HepG2 (cell line): ENCODE results near the gene CPS1. TPM values are rescaled to one million over a fixed set of nuclear protein-coding genes. Genes with fewer than 3 reads are reported as not detected.

Source experiments
- ATAC-seq: fragments of 200-7000 bp; cut with Tn5 transposase; 3 replicates; pipeline ENCODE4 v1.9.1; 2020; ENCODE audit warnings: mild to moderate bottlenecking, moderate library complexity
- BruUV-seq: library from RNA; stranded (reverse); fragments of 400-500 nt; replicated peaks from 2 replicates; lab custom pipeline; 2021; lab: Mats Ljungman, UMichigan
- CTCF ChIA-PET: fragments of 300-600 bp; formaldehyde crosslinking; extraction: SDS; loops from one replicate; lab custom pipeline; 2021; ENCODE audit warnings: low total read pairs, inconsistent platforms, low intra/inter-chr PET ratio; lab: Yijun Ruan, JAX
- POLR2A ChIA-PET: fragments of 350-600 bp; sonication (Branson Sonifier 250); formaldehyde crosslinking; loops from one replicate; lab custom pipeline; 2020; ENCODE audit warnings: antibody characterized with exemption, inconsistent platforms; lab: Yijun Ruan, JAX
- DNase-seq: peaks from one replicate; pipeline ENCODE4 v3.0.0-alpha.2; 2015; ENCODE audit warnings: low spot score
- FAIRE-seq: peaks from 3 replicates; lab custom pipeline; 2011; peaks lifted over from hg19 to GRCh38; lab: Jason Lieb, UNC
- H2AFZ ChIP-seq: one replicate; pipeline ENCODE4 v1.6.1; 2011; ENCODE audit warnings: low read length, inconsistent platforms
- H3K27ac ChIP-seq: fragments of 300-600 bp; 3 replicates; pipeline ENCODE4 v1.8.0; 2011; ENCODE audit warnings: mixed run types, mild to moderate bottlenecking, mixed read lengths, low read length, inconsistent platforms; ENCODE audit not compliant: insufficient read depth; ENCODE audit errors: extremely low read length
- H3K27me3 ChIP-seq, 2 experiments: fragments of 200-600 bp in 1 of 2; 2 replicates in 1 of 2; 3 replicates in 1 of 2; pipeline versions ENCODE4 v1.6.0 to v1.8.0; 2011; ENCODE audit warnings: low read length in 2 of 2, mild to moderate bottlenecking in 2 of 2, moderate library complexity in 2 of 2, inconsistent platforms in 1 of 2; ENCODE audit not compliant: insufficient read depth in 2 of 2, control insufficient read depth in 1 of 2
- H3K36me3 ChIP-seq, 2 experiments: fragments of 200-600 bp in 1 of 2; replicated peaks in 1 of 2; 2 replicates in 1 of 2; 3 replicates in 1 of 2; pipeline versions ENCODE4 v1.5.1 to v1.8.0; 2011; ENCODE audit warnings: low read length in 2 of 2, inconsistent platforms in 1 of 2; ENCODE audit not compliant: insufficient read depth in 2 of 2, control insufficient read depth in 1 of 2
- H3K4me1 ChIP-seq: 2 replicates; pipeline ENCODE4 v1.5.1; 2012; ENCODE audit warnings: low read length, inconsistent platforms; ENCODE audit not compliant: insufficient read depth
- H3K4me2 ChIP-seq: 2 replicates; pipeline ENCODE4 v1.6.0; 2011; ENCODE audit warnings: low read depth, low read length, inconsistent platforms
- H3K4me3 ChIP-seq, 3 experiments: fragments of 200-600 bp in 1 of 3; sonication (generic), shearing (Covaris generic) in 1 of 3; replicated peaks in 1 of 3; 2 replicates each; pipeline ENCODE4 v1.5.1; 2011 to 2016; ENCODE audit warnings: low read length in 3 of 3, inconsistent platforms in 2 of 3, low read depth in 2 of 3, mild to moderate bottlenecking in 2 of 3, control low read depth in 1 of 3, mixed read lengths in 1 of 3; ENCODE audit not compliant: insufficient read depth in 1 of 3
- H3K79me2 ChIP-seq: one replicate; pipeline ENCODE4 v1.6.1; 2011; ENCODE audit warnings: low read length, inconsistent platforms; ENCODE audit not compliant: insufficient read depth
- H3K9ac ChIP-seq: 2 replicates; pipeline ENCODE4 v1.6.0; 2011; ENCODE audit warnings: mild to moderate bottlenecking, low read depth, low read length, inconsistent platforms; ENCODE audit not compliant: insufficient read depth
- H3K9me3 ChIP-seq: 2 replicates; pipeline ENCODE4 v1.5.1; 2012; ENCODE audit warnings: mild to moderate bottlenecking, low read length
- H4K20me1 ChIP-seq: 2 replicates; pipeline ENCODE4 v1.6.0; 2011; ENCODE audit warnings: inconsistent platforms, mild to moderate bottlenecking, low read length, moderate library complexity; ENCODE audit not compliant: insufficient read depth
- CREB1 ChIP-seq, 2 experiments: fragments of 450-650 bp in 1 of 2; IDR thresholded peaks; 2 replicates each; pipeline ENCODE4 v1.6.1; 2016 to 2017; ENCODE audit warnings: control low read depth in 1 of 2, mild to moderate bottlenecking in 1 of 2, missing compliant biosample characterization in 1 of 2, missing genetic modification characterization in 1 of 2
- NKX3-1 ChIP-seq: sonication (generic); formaldehyde crosslinking; IDR thresholded peaks from 2 replicates; pipeline ENCODE4 v1.5.0; 2020; ENCODE audit warnings: missing genetic modification reagents
- RXRA ChIP-seq: sonication (generic); formaldehyde crosslinking; IDR thresholded peaks from 2 replicates; pipeline ENCODE4 v1.5.1; 2020; ENCODE audit warnings: missing genetic modification reagents
- ZFP82 ChIP-seq: sonication (generic); formaldehyde crosslinking; IDR thresholded peaks from 2 replicates; pipeline ENCODE4 v1.5.1; 2020; ENCODE audit warnings: mild to moderate bottlenecking, missing genetic modification reagents, borderline replicate concordance
- ZNF772 ChIP-seq: sonication (generic); formaldehyde crosslinking; IDR thresholded peaks from 2 replicates; pipeline ENCODE4 v1.5.0; 2020; ENCODE audit warnings: mild to moderate bottlenecking, missing genetic modification reagents
- WGBS: methylation state at CpG from one replicate; pipeline ENCODE4 v1.1.6; 2017; ENCODE audit warnings: low lambda C conversion rate; 5-methylcytosine and 5-hydroxymethylcytosine counted together
- in situ Hi-C: cut with HindIII; loops from 2 replicates; pipeline ENCODE4 v1.10.0; 2017; ENCODE audit warnings: low pct_unique_long_range_greater_than_20kb; ENCODE audit not compliant: extremely low pct_ligation_motif_present
- intact Hi-C: fragments of 100-400 bp; cut with micrococcal nuclease; formaldehyde crosslinking; loops from one replicate; pipeline ENCODE4 v1.10.0; 2022; ENCODE audit not compliant: unreplicated experiment
- polyA plus RNA-seq, 8 experiments: library from polyadenylated mRNA; depleted of rRNA in 3 of 8; stranded (reverse) in 7 of 8; unstranded in 1 of 8; fragments of >200 nt; fragmentation: Illumina TruSeq in 4 of 8; extraction: Trizol in 4 of 8; gene quantifications; 2 replicates each; pipeline versions ENCODE4 v1.2.1 to v1.2.3, GENCODE V29; 2011 to 2016; ENCODE audit warnings: low read depth in 4 of 8, missing spikeins in 1 of 8, mixed read lengths in 1 of 8; ENCODE audit not compliant: insufficient read depth in 1 of 8
- total RNA-seq, 5 experiments: library from RNA; depleted of rRNA; stranded (reverse); fragments of >200 nt; fragmentation: Illumina TruSeq; extraction: Trizol; gene quantifications; 2 replicates each; pipeline ENCODE4 v1.2.3, GENCODE V29; 2016; ENCODE audit warnings: low read depth in 1 of 5
- TF ChIP-seq, protein P1 (sequence below): sonication (generic); formaldehyde crosslinking; IDR thresholded peaks from 2 replicates; pipeline ENCODE4 v1.8.0; 2022; ENCODE audit warnings: mild to moderate bottlenecking, missing genetic modification reagents, moderate library complexity

Gene CPS1
- total and polyA plus RNA-seq, 2 of the 13 experiments (the other 11 are each of a cell fraction or from before 2014, with no cell fraction given), result 24.4 to 51.7 TPM

DNA sequence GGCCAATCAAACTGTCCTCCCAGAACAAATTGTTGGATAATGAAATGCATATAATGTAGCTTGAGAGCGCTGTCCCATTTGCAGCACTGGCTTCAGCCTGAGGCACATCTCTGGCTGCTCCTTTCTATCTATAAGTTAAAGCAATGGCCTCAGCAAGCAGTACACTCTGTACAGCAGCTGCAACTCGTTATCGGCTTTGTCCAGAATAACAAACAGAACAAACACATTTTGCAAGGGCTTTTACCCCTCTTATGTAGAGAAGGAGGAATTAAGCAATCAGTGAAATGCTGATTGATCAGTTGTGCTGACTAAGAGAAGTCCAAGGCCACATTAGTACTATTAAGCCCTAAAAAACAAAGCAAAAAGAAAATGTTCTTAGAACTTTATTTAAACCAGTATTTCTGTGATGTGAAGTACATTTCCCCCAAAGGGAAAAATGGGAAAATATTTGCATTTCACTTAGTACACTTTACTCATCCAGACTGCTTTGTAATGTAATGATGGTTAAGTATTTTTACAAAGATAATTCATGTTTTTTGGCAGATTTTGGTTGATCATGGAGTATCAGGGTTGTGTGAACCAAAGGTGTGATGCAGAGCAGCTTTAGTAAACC, 15.0 kb upstream of the CPS1 start (continued):
- TF ChIP-seq, protein P1, sequence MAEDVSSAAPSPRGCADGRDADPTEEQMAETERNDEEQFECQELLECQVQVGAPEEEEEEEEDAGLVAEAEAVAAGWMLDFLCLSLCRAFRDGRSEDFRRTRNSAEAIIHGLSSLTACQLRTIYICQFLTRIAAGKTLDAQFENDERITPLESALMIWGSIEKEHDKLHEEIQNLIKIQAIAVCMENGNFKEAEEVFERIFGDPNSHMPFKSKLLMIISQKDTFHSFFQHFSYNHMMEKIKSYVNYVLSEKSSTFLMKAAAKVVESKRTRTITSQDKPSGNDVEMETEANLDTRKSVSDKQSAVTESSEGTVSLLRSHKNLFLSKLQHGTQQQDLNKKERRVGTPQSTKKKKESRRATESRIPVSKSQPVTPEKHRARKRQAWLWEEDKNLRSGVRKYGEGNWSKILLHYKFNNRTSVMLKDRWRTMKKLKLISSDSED (CRISPR knock-in tag), result no peak

- no peaks in the 10 kb centered on the region for H4K20me1 ChIP-seq
- POLR2A ChIA-PET, result no interaction called here
- H2AFZ ChIP-seq, result no peak overlapping the region
- intact Hi-C loops, result loop anchor here (5.0 to 10.0 kb wide), 2 partner anchors 67 to 421 kb away; partner anchors contain the start of gene LANCL1
- ATAC-seq, result no peak
- no peaks in the 10 kb centered on the region; a peak in 1 of 5 replicates for H3K36me3 ChIP-seq
- no peak for TF ChIP-seq RXRA (CRISPR knock-in tag)
- TF ChIP-seq ZNF772 (CRISPR knock-in tag), result no peak
- no peak for TF ChIP-seq CREB1 (IDR thresholded peaks at IDR 0.05)
- 0 out of 2 replicates have a peak, but pooled peaks have one; percentile 22 for TF ChIP-seq CREB1 (CRISPR knock-in tag; IDR thresholded peaks at IDR 0.05)
- TF ChIP-seq, protein P1 (CRISPR knock-in tag), result no peak
- no peak for TF ChIP-seq ZFP82 (CRISPR knock-in tag)
- TF ChIP-seq NKX3-1 (CRISPR knock-in tag), result no peak
- TF ChIP-seq, all 625 proteins: peak for 1
- Histone ChIP-seq H3K79me2 (no peaks in the 10 kb centered on the region), H3K9ac (no peak overlapping the region), H3K4me2 (no peak overlapping the region), H3K27ac (no peak overlapping the region), H3K27me3 (no peaks in the 10 kb centered on the region), H3K4me1 (peaks cover 62% of the 10 kb centered on the region), H3K4me3 (no peak overlapping the region), H3K9me3 (no peaks in the 10 kb centered on the region)
- WGBS, result 98% methylated on average over 3 of the region's 3 CpGs
- DNase-seq, result no peak
- CTCF ChIA-PET, result no interaction called here
- in situ Hi-C loops, result no loop called here
- FAIRE-seq, result no peak
- no TSS peak for BruUV-seq
Observed at GRCh38 chr2:210544007-210544590, 12.3 kb upstream of the CPS1 start.
